Endothelial cell (in vitro differentiated cells): ENCODE data around the gene CPSF7. TPM values are rescaled to one million over a fixed set of nuclear protein-coding genes. Genes with fewer than 3 reads are reported as not detected.

ENCODE experiments used
- DNase-seq: peaks from one replicate; pipeline ENCODE4 v3.0.0; 2021; ENCODE audit warnings: low spot score
- H3K27ac Mint-ChIP-seq: one replicate; pipeline ENCODE4 v1.8.0; 2021; ENCODE audit warnings: mixed read lengths, inconsistent platforms; ENCODE audit not compliant: unreplicated experiment
- H3K27me3 Mint-ChIP-seq: one replicate; pipeline ENCODE4 v1.8.0; 2021; ENCODE audit warnings: mild to moderate bottlenecking, moderate library complexity, mixed read lengths, inconsistent platforms; ENCODE audit not compliant: unreplicated experiment
- H3K36me3 Mint-ChIP-seq: one replicate; pipeline ENCODE4 v1.8.0; 2021; ENCODE audit warnings: mild to moderate bottlenecking, low read depth, mixed read lengths, inconsistent platforms; ENCODE audit not compliant: unreplicated experiment
- H3K4me1 Mint-ChIP-seq: one replicate; pipeline ENCODE4 v1.8.0; 2021; ENCODE audit warnings: mild to moderate bottlenecking, mixed read lengths, inconsistent platforms; ENCODE audit not compliant: unreplicated experiment
- H3K4me3 Mint-ChIP-seq: one replicate; pipeline ENCODE4 v1.8.0; 2021; ENCODE audit warnings: mild to moderate bottlenecking, mixed read lengths, inconsistent platforms; ENCODE audit not compliant: unreplicated experiment
- H3K9me3 Mint-ChIP-seq: one replicate; pipeline ENCODE4 v1.8.0; 2021; ENCODE audit warnings: mixed read lengths, inconsistent platforms; ENCODE audit not compliant: unreplicated experiment
- CTCF ChIP-seq: fragments of 200-600 bp; sonication (generic); IDR thresholded peaks from one replicate; pipeline ENCODE4 v1.5.0; 2021; ENCODE audit warnings: antibody characterized with exemption; ENCODE audit not compliant: unreplicated experiment
- total RNA-seq: library from RNA; stranded (reverse); fragmentation: NEBNext Ultra II Directional; extraction: Animal tissue kit (Norgen Biotek cat#: 25700); gene quantifications from one replicate; pipeline ENCODE4 v1.2.1, GENCODE V29; 2021; ENCODE audit not compliant: unreplicated experiment

CPSF7 gene
- total RNA-seq, 1 donor from 2014 or later = 79.5 TPM

- H3K4me1 Mint-ChIP-seq = no peaks in the 10 kb centered on the region
- no peak for DNase-seq
- H3K4me3 Mint-ChIP-seq = no peak overlapping the region
- peaks cover 41% of the 10 kb centered on the region for H3K36me3 Mint-ChIP-seq
- no peak overlapping the region for H3K27ac Mint-ChIP-seq
- peaks cover 2% of the 10 kb centered on the region for H3K27me3 Mint-ChIP-seq
- H3K9me3 Mint-ChIP-seq = no peaks in the 10 kb centered on the region
- no peak for TF ChIP-seq CTCF
Measured at GRCh38 chr11:61422226-61422625, 7.5 kb downstream of the CPSF7 start.

DNA sequence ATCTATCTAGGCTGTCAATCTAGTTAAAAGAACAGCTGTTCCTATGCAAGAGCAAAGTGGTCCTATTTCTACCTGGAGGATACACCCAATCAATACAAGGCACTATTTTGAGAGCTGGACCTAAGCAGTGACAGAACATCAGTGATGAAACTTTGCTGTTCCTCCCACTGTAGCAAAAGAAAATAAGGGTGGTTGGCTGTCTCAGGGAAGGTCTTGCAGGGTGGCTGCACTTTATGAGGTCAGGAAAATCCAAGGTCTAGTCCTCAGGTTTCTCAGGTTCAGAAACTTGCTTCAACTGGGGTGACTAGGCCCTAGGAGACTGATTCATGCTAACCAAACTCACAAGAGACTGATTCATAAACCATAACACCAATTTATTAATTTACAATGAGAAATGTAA is 11.6 kb downstream of the CPSF7 start:
- DNase-seq = no peak
- Mint-ChIP-seq H3K9me3 (no peaks in the 10 kb centered on the region), H3K4me3 (peak overlapping the region; percentile 9), H3K36me3 (peaks cover 49% of the 10 kb centered on the region), H3K27ac (no peak overlapping the region), H3K27me3 (no peaks in the 10 kb centered on the region), H3K4me1 (no peaks in the 10 kb centered on the region)
- TF ChIP-seq CTCF = no peak

- no peak overlapping the region for H3K27ac Mint-ChIP-seq
- peak overlapping the region; percentile 9 for H3K4me3 Mint-ChIP-seq
- H3K36me3 Mint-ChIP-seq = peaks cover 49% of the 10 kb centered on the region
Measured at GRCh38 chr11:61417670-61418069, 12.1 kb downstream of the CPSF7 start.

GRCh38 chr11:61416941-61417340 is 12.8 kb downstream of the CPSF7 start:
- H3K4me3 Mint-ChIP-seq = no peak overlapping the region

More at GRCh38 chr11:61417670-61418069, 12.1 kb downstream of the CPSF7 start:
- Mint-ChIP-seq H3K4me1 (no peaks in the 10 kb centered on the region), H3K9me3 (no peaks in the 10 kb centered on the region), H3K27me3 (no peaks in the 10 kb centered on the region)
- no peak for DNase-seq
- TF ChIP-seq CTCF = no peak

DNA sequence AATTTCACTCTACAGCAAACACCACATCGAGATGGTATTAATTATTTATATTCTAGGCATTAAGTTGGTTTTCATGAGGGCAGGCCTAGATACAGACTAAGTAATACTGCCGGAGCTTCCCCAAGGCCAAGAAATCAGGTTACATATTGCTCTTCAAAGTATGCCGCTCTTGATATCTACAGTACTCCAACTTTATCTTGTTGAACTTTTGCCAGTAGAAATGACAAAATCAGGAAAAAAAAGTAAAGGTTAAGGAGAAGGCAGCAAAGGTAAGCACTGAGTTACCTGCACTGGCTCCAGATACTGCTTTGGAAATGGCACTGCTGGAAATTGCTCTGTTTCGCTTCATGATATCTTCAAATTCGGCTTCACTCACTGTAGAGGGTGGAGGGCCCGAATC is 14.4 kb downstream of the CPSF7 start:
- H3K36me3 Mint-ChIP-seq = peaks cover 56% of the 10 kb centered on the region
- H3K9me3 Mint-ChIP-seq = no peaks in the 10 kb centered on the region
- TF ChIP-seq CTCF = no peak
- no peak overlapping the region for H3K4me3 Mint-ChIP-seq
- no peaks in the 10 kb centered on the region for H3K4me1 Mint-ChIP-seq
- H3K27me3 Mint-ChIP-seq = no peaks in the 10 kb centered on the region
- H3K27ac Mint-ChIP-seq = no peak overlapping the region
- DNase-seq = no peak

More at GRCh38 chr11:61416941-61417340, 12.8 kb downstream of the CPSF7 start:
- TF ChIP-seq CTCF = no peak
- Mint-ChIP-seq H3K36me3 (peaks cover 49% of the 10 kb centered on the region), H3K4me1 (no peaks in the 10 kb centered on the region), H3K27ac (peak overlapping the region; percentile 13), H3K9me3 (no peaks in the 10 kb centered on the region), H3K27me3 (no peaks in the 10 kb centered on the region)
- no peak for DNase-seq
